HG02763 (cell line): Measurements from ENCODE around the gene ZNF586.
"Not testable (repeated sequence)": the region's sequence is repeated elsewhere in the genome, so short reads cannot be mapped to it uniquely, and the experiment has no call there.

Experiments
- ATAC-seq: cut with Tn5 transposase; IDR thresholded peaks from one replicate; pipeline ENCODE4 v1.9.1; 2021; ENCODE audit warnings: mild to moderate bottlenecking, moderate library complexity; ENCODE audit not compliant: unreplicated experiment

Gene ZNF586

DNA sequence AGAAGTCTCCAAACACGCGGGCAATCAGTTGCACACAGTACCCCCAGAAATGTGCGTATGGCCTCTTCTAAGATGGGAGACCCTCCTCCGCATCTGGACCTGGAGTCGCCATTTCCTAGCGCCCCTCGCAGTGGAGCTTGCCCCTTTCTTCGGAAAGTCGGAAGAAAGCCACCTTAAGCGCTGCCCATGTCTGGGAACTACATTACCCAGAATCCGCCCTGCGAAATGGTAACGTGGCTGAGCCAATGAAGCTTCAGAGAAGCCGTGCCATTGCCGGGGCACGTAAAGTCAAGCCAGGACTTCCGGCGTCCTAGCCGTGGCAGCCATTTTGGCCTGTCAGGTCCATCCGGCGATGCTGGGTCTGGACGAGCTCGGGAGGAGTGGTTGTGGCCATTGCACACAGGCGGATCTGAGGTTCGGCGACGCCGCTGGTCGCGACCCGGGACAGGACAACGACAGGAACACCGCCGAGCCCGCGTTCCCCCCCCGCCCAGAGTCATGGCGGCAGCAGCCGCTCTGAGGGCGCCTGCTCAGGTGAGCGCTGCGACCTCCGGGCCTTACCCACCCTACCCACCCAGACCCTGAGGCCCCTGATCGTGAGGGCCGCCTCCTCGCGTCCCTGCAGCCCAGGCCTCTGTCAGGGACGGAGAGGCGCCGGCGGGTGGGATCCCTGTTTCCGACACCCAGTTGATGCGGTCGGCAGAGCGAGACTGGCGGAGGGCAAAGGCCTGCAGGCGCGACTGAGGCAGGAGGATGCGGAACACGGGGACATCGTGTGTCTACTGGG lies at the start of gene ZNF586:
Gene ZNF586 (plus strand): TSS at position 332 of the 787 bp plus-strand sequence. CDS start 167 bp downstream, at position 499.
- ATAC-seq, result peak; percentile 96

DNA sequence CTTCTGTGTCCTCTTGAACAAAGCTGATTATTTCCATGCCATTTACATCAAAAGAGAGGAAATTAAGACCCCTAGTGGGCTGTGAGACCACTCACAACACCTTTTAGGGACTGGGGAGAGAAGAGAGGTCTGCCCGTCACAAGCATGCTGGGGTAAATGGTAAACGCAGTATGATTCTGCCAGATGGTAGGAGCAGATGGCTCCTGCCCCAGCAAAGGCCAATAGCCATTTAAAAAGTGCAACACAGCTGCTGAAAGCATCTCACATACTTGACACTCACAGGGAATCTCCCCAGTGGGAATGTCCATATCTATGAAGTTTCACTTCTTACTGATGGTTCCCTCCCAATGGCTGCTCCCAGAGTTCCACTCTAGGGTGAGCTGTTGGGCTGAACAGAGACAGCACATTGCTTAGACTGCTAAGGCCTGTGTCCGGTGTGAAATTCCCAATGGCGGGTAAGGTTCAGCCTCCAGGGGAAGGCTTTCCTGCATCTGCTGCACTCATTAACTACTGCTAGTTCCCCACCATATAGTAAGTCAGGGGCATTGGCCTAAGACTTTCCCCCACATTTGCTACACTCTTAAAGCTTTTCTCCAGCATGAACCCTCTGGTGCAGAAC lies 49.5 kb upstream of the ZNF586 start:
- ATAC-seq, result no peak

- no peak for ATAC-seq
These were observed 48.6 kb upstream of the ZNF586 start for GRCh38 chr19:57720878-57721277.

- not testable (repeated sequence) for ATAC-seq
These were observed 31.2 kb upstream of the ZNF586 start for GRCh38 chr19:57738320-57738719.

- not testable (repeated sequence) for ATAC-seq
These were observed 30.7 kb upstream of the ZNF586 start for GRCh38 chr19:57738770-57739169.

DNA sequence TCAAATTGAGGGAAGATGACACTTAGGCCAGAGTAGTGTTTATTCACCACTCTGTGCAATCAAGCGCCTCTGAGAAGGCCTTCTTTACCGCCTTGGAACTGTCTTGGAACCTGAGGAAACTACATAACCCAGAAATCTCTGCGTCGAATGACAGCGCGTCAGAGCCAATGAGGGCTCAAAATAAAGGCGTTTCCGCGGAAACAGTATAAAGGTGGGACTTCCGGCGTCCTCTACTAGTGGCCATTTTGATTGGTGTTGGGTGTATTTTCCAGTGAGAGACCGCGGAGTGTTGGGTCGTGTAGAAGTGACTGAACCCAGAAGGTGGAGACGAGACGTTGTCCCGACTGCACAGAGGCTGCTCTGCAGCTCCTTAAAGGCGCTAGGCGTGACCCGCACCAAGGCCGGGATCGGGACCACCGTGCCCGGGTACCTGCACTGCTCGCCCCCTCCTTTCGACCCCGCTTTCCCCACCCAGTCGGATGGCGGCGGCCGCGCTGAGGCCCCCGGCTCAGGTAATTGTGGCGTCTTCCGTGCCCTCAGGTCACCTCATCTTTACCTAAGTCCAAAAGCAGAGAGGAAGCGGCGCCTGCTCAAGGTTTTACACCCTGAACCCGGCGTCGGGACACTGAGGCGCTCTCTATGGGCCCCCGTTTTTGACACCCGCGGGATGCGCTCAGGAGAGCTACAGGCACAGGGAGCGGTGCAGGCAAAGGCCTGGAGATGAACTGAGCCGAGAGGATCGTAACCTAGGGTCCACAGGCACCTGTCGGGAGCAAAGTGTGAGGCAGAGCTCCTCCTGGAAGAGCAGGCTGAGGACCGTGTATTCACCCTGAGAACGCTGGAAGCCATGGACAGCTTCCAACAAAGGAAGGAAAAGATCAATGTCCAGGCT lies 22.6 kb upstream of the ZNF586 start, which contains the start of gene ZNF776:
Gene ZNF776 (plus strand): TSS at position 236 of the 892 bp plus-strand sequence. CDS start 244 bp downstream, at position 480.
- peak; percentile 94 for ATAC-seq

- no peak for ATAC-seq
These were observed 22.0 kb upstream of the ZNF586 start for GRCh38 chr19:57747472-57747807.

- ATAC-seq, result no peak
These were observed 21.4 kb upstream of the ZNF586 start for GRCh38 chr19:57748029-57748428.

DNA sequence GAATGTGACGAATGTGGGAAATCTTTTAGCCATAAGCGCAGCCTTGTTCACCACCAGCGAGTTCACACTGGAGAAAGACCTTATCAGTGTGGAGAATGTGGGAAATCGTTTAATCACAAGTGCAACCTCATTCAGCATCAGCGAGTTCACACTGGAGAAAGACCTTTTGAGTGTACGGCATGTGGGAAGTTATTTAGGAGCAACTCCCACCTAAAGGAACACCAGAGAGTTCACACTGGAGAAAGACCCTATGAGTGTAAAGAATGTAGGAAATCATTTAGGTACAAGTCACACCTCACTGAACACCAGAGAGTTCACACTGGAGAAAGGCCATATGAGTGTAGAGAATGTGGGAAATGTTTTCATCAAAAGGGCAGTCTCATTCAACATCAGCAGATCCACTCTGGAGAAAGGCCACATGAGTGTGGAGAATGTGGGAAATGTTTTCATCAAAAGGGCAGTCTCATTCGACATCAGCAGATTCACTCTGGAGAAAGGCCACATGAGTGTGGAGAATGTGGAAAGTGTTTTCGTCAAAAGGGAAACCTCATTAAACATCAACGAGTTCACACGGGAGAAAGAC lies 15.3 kb upstream of the ZNF586 start:
- ATAC-seq, result no peak

- no peak for ATAC-seq
These were observed 14.4 kb upstream of the ZNF586 start for GRCh38 chr19:57755031-57755430.

GRCh38 chr19:57757941-57758340 lies 11.5 kb upstream of the ZNF586 start:
- no peak for ATAC-seq

DNA sequence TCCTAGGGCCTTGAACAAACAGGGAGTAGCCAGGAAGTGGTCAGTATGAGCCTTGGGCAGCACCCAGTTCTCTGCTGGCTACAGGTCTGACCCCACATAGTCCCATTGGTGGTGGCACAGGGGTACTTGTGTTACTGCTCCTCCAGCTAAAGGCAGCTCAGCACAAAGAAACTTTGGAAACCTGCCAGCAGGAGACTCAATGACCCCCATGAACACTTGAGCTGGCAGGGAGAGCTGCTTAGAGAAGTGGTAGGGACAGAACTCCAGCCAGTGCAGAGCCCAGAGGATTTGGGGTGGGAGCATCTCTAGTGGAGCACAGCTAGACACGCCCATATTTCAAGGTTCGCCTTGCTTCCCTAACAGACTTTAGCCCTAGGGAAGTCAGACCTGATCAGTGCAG lies 10.4 kb upstream of the ZNF586 start:
- ATAC-seq, result no peak

DNA sequence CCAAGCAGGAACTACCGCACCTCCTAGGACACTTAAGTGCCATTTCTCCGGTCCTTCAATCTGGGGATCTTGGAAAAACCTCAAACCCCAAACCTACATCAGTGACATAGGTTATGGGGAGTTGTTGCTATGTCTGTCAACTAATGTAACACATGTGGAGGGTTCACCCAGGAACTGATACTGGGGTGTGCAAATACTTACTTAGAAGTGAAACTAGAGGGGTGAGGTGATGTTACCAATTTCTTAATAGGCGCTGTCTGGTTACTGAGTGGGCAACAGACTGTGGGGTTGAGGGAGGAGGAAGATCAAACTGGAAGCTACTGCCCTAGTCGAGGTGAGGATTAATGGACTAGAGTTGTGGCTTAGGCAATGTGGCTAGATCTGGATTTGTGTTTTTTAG lies 1.9 kb downstream of the ZNF586 start:
- no peak for ATAC-seq

GRCh38 chr19:57773488-57773887 lies 4.0 kb downstream of the ZNF586 start:
- ATAC-seq, result no peak

- ATAC-seq, result no peak
These were observed 7.4 kb downstream of the ZNF586 start for GRCh38 chr19:57776764-57777296.

DNA sequence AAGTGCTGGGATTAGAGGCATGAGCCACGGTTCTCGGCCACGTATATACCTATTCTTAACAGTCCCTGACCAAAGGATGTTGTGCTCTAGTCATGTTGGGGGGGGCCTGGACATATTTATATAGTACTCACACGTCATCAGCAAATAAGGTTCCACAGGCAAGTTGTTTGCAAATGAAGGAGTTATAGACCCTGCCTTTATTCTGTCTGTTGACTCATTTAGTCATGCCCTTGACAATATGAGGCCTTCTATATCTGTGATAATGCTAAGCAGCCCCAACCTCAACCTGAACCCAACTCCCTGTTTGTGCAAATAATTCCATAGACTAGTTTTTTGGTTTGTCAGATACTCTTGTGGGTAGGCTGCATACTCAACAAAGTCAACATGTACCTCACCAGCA lies 8.9 kb downstream of the ZNF586 start:
- no peak for ATAC-seq

DNA sequence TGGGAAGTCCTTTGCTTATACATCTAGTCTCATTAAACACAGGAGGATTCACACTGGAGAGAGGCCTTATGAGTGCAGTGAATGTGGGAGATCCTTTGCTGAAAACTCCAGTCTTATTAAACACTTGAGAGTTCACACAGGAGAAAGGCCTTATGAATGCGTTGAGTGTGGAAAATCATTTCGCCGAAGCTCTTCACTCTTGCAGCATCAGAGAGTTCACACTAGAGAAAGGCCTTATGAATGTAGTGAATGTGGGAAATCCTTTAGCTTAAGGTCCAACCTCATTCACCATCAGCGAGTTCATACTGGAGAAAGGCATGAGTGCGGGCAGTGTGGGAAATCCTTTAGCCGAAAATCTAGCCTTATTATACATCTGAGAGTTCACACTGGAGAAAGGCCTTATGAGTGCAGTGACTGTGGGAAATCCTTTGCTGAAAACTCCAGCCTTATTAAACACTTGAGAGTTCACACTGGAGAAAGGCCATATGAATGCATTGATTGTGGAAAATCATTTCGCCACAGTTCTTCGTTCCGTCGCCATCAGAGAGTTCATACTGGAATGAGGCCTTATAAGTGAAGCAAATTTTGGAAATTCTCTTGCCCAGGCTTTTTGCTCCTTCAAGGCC lies 9.9 kb downstream of the ZNF586 start:
- ATAC-seq, result no peak

GRCh38 chr19:57786286-57786685 lies 16.8 kb downstream of the ZNF586 start:
- ATAC-seq, result no peak

GRCh38 chr19:57786906-57787305 lies 17.4 kb downstream of the ZNF586 start:
- no peak for ATAC-seq

DNA sequence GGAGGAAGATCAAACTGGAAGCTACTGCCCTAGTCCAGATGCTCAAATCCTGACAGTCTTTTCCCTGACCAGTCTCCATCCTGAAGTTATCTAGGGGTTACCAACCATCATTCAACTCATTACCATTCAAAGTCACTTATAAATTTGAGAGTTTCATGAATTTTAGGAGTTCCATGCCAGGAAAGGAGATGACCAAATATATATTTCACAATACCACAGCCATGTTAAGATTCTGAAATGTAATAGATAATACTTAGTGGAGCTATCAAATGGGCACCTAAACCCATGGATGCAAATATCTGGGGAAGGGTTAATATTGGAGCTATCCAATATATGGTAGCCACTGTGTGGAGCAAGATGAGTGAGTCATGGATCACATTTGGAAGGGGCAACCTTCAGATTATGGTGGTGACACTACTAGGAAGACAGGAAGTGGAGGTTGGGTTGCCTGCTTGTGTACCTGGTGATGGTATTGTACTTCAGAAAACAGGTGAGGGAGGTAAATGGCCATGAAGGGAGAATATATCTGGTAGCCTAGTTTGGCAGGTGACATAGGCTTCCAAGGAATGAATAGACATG lies 18.7 kb downstream of the ZNF586 start:
- ATAC-seq, result no peak
